Activated B cell treated with CpG ODN at 0.5 μM for 24 hours (primary cell): ENCODE data around the gene KDM6B. TPM values are rescaled to one million over a fixed set of nuclear protein-coding genes. Genes with fewer than 3 reads are reported as not detected.

Experiments used
- ATAC-seq: fragments of 200-7000 bp; cut with Tn5 transposase; one replicate; pipeline ENCODE4 v1.10.0; 2021; ENCODE audit warnings: low read depth, mild to moderate bottlenecking, moderate library complexity
- CTCF ChIA-PET: fragments of 350-600 bp; sonication (Branson Sonifier 250); formaldehyde crosslinking; loops from one replicate; lab custom pipeline; 2021; ENCODE audit warnings: antibody characterized with exemption; lab: Charles Lee
- POLR2A ChIA-PET: fragments of 350-600 bp; sonication (Branson Sonifier 250); formaldehyde crosslinking; loops from one replicate; lab custom pipeline; 2021; ENCODE audit warnings: antibody characterized with exemption; lab: Charles Lee
- DNase-seq: peaks from one replicate; pipeline ENCODE4 v3.0.0; 2022
- H3K27ac Mint-ChIP-seq: one replicate; pipeline ENCODE4 v1.8.0; 2020; ENCODE audit warnings: mixed read lengths
- H3K27me3 Mint-ChIP-seq: one replicate; pipeline ENCODE4 v1.8.0; 2021; ENCODE audit warnings: mixed read lengths
- H3K36me3 Mint-ChIP-seq: one replicate; pipeline ENCODE4 v1.8.0; 2021; ENCODE audit warnings: low read depth, mixed read lengths
- H3K4me1 Mint-ChIP-seq: one replicate; pipeline ENCODE4 v1.8.0; 2021; ENCODE audit warnings: mixed read lengths
- H3K4me3 Mint-ChIP-seq: one replicate; pipeline ENCODE4 v1.8.0; 2020; ENCODE audit warnings: mild to moderate bottlenecking, mixed read lengths
- H3K9me3 Mint-ChIP-seq: one replicate; pipeline ENCODE4 v1.8.0; 2020; ENCODE audit warnings: mixed read lengths
- intact Hi-C: fragments of 100-400 bp; cut with micrococcal nuclease; formaldehyde crosslinking; loops from one replicate; pipeline ENCODE4 v1.15.1; 2024
- total RNA-seq: library from RNA; stranded (reverse); gene quantifications from 2 replicates; pipeline ENCODE4 v1.2.3, GENCODE V29; 2022
- TF ChIP-seq, protein P1 (sequence below): fragments of 200-600 bp; IDR thresholded peaks from one replicate; pipeline ENCODE4 v1.8.0; 2022; ENCODE audit warnings: antibody characterized with exemption, mild to moderate bottlenecking

KDM6B gene
- total RNA-seq, 1 donor from 2014 or later, result 70.8 TPM

DNA sequence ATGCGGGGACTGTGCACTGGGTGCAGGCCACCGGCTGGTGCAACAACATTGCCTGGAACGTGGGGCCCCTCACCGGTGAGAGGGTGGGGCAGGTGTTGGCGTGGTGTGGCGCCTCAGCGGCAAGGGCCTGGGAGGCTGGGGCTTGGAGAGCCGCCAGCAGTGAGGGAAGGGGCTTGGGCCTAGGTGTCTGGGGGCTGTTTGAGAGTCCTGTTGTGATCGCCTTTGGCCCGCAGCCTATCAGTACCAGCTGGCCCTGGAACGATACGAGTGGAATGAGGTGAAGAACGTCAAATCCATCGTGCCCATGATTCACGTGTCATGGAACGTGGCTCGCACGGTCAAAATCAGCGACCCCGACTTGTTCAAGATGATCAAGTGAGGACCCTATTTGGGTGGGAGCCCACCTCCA, 18.2 kb downstream of the KDM6B start:
- Mint-ChIP-seq H3K27me3 (no peaks in the 10 kb centered on the region), H3K27ac (peak overlapping the region; percentile 71), H3K4me3 (no peak overlapping the region), H3K4me1 (peaks cover 35% of the 10 kb centered on the region), H3K9me3 (no peaks in the 10 kb centered on the region), H3K36me3 (peaks cover 58% of the 10 kb centered on the region)
- CTCF ChIA-PET, result interaction anchor here (1.4 to 2.2 kb wide), 2 partner anchors 19 to 165 kb away, joined by 3 to 7 read pairs; partner anchors contain the start of genes KDM6B and TP53
- TF ChIP-seq, protein P1, sequence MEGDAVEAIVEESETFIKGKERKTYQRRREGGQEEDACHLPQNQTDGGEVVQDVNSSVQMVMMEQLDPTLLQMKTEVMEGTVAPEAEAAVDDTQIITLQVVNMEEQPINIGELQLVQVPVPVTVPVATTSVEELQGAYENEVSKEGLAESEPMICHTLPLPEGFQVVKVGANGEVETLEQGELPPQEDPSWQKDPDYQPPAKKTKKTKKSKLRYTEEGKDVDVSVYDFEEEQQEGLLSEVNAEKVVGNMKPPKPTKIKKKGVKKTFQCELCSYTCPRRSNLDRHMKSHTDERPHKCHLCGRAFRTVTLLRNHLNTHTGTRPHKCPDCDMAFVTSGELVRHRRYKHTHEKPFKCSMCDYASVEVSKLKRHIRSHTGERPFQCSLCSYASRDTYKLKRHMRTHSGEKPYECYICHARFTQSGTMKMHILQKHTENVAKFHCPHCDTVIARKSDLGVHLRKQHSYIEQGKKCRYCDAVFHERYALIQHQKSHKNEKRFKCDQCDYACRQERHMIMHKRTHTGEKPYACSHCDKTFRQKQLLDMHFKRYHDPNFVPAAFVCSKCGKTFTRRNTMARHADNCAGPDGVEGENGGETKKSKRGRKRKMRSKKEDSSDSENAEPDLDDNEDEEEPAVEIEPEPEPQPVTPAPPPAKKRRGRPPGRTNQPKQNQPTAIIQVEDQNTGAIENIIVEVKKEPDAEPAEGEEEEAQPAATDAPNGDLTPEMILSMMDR, result no peak
- DNase-seq (no peak), ATAC-seq (no peak)
- intact Hi-C loops, result loop anchor here (10.0 kb wide), 1 partner anchor 373 kb away; no protein-coding TSS in a partner anchor
- POLR2A ChIA-PET, result interaction anchor here (1.5 to 3.9 kb wide), 2 partner anchors 17 to 27 kb away, joined by 5 to 35 read pairs; no protein-coding TSS in a partner anchor

DNA sequence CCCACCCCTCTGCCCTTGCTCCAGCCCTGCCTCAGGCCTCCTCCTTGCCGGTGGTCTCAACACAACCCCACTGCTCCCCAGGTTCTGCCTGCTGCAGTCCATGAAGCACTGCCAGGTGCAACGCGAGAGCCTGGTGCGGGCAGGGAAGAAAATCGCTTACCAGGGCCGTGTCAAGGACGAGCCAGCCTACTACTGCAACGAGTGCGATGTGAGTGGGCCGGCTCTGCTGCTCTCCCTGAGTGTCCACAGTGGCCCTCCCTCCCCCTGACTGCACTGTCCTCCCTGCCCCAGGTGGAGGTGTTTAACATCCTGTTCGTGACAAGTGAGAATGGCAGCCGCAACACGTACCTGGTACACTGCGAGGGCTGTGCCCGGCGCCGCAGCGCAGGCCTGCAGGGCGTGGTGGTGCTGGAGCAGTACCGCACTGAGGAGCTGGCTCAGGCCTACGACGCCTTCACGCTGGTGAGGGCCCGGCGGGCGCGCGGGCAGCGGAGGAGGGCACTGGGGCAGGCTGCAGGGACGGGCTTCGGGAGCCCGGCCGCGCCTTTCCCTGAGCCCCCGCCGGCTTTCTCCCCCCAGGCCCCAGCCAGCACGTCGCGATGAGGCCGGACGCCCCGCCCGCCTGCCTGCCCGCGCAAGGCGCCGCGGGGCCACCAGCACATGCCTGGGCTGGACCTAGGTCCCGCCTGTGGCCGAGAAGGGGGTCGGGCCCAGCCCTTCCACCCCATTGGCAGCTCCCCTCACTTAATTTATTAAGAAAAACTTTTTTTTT, 19.1 kb downstream of the KDM6B start:
- no peak overlapping the region for H3K27ac Mint-ChIP-seq
- TF ChIP-seq, protein P1, result no peak
- intact Hi-C loops, result loop anchor here (10.0 kb wide), 1 partner anchor 372 kb away; no protein-coding TSS in a partner anchor
- H3K36me3 Mint-ChIP-seq, result peaks cover 55% of the 10 kb centered on the region
- H3K9me3 Mint-ChIP-seq, result no peaks in the 10 kb centered on the region
- CTCF ChIA-PET, result interaction anchor here (0.9 to 1.0 kb wide), 2 partner anchors 18 to 109 kb away, joined by 3 read pairs; no protein-coding TSS in a partner anchor
- peaks cover 33% of the 10 kb centered on the region for H3K4me1 Mint-ChIP-seq
- DNase-seq (no peak), ATAC-seq (no peak)
- H3K27me3 Mint-ChIP-seq, result no peaks in the 10 kb centered on the region
- POLR2A ChIA-PET, result interaction anchor here (0.6 to 3.9 kb wide), 3 partner anchors 11 to 136 kb away, joined by 3 to 35 read pairs (median 5); no protein-coding TSS in a partner anchor
- H3K4me3 Mint-ChIP-seq, result no peak overlapping the region

DNA sequence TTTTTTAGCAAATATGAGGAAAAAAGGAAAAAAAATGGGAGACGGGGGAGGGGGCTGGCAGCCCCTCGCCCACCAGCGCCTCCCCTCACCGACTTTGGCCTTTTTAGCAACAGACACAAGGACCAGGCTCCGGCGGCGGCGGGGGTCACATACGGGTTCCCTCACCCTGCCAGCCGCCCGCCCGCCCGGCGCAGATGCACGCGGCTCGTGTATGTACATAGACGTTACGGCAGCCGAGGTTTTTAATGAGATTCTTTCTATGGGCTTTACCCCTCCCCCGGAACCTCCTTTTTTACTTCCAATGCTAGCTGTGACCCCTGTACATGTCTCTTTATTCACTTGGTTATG, 19.6 kb downstream of the KDM6B start:
- Mint-ChIP-seq H3K4me3 (no peak overlapping the region), H3K27me3 (no peaks in the 10 kb centered on the region), H3K36me3 (peaks cover 53% of the 10 kb centered on the region), H3K4me1 (peaks cover 31% of the 10 kb centered on the region), H3K9me3 (no peaks in the 10 kb centered on the region), H3K27ac (no peak overlapping the region)
- DNase-seq (no peak), ATAC-seq (no peak)
- intact Hi-C loops, result loop anchor here (10.0 kb wide), 1 partner anchor 371 kb away; no protein-coding TSS in a partner anchor
- ChIA-PET POLR2A (interaction anchor here (0.6 to 0.9 kb wide), 2 partner anchors 12 to 135 kb away, joined by 3 to 5 read pairs; no protein-coding TSS in a partner anchor), CTCF (interaction anchor here (0.9 to 1.0 kb wide), 2 partner anchors 19 to 110 kb away, joined by 3 read pairs; no protein-coding TSS in a partner anchor)
- TF ChIP-seq, protein P1, result no peak

DNA sequence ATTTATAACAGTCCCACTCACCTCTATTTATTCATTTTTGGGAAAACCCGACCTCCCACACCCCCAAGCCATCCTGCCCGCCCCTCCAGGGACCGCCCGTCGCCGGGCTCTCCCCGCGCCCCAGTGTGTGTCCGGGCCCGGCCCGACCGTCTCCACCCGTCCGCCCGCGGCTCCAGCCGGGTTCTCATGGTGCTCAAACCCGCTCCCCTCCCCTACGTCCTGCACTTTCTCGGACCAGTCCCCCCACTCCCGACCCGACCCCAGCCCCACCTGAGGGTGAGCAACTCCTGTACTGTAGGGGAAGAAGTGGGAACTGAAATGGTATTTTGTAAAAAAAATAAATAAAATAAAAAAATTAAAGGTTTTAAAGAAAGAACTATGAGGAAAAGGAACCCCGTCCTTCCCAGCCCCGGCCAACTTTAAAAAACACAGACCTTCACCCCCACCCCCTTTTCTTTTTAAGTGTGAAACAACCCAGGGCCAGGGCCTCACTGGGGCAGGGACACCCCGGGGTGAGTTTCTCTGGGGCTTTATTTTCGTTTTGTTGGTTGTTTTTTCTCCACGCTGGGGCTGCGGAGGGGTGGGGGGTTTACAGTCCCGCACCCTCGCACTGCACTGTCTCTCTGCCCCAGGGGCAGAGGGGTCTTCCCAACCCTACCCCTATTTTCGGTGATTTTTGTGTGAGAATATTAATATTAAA, 20.2 kb downstream of the KDM6B start:
- POLR2A ChIA-PET, result no interaction called here
- Mint-ChIP-seq H3K4me3 (no peak overlapping the region), H3K27ac (no peak overlapping the region)

More for the DNA sequence above, 20.2 kb downstream of the KDM6B start:
- Mint-ChIP-seq H3K4me1 (peaks cover 31% of the 10 kb centered on the region), H3K27me3 (no peaks in the 10 kb centered on the region), H3K9me3 (no peaks in the 10 kb centered on the region), H3K36me3 (peaks cover 49% of the 10 kb centered on the region)
- intact Hi-C loops, result loop anchor here (10.0 kb wide), 1 partner anchor 371 kb away; no protein-coding TSS in a partner anchor
- CTCF ChIA-PET, result interaction anchor here (0.9 kb wide), 1 partner anchor 110 kb away, joined by 3 read pairs; no protein-coding TSS in a partner anchor
- TF ChIP-seq, protein P1, result no peak
- ATAC-seq (no peak), DNase-seq (no peak)
